Ishikawa (cell line): ENCODE measurements around the gene SLCO3A1.

Source experiments
- CEBPB ChIP-seq: IDR thresholded peaks from 2 replicates; pipeline ENCODE4 v1.6.1; 2012
- FOXM1 ChIP-seq: IDR thresholded peaks from 2 replicates; pipeline ENCODE4 v1.6.1; 2012; ENCODE audit warnings: low read depth, borderline replicate concordance
- RAD21 ChIP-seq: IDR thresholded peaks from 2 replicates; pipeline ENCODE4 v1.6.1; 2012; ENCODE audit warnings: low read depth
- TAF1 ChIP-seq: IDR thresholded peaks from 2 replicates; pipeline ENCODE4 v1.6.1; 2012; ENCODE audit warnings: low read depth, mild to moderate bottlenecking
- TEAD4 ChIP-seq: IDR thresholded peaks from 2 replicates; pipeline ENCODE4 v1.6.1; 2012
- YY1 ChIP-seq: IDR thresholded peaks from 2 replicates; pipeline ENCODE4 v1.6.1; 2012; ENCODE audit warnings: low read depth
- ZBTB7A ChIP-seq: IDR thresholded peaks from 2 replicates; pipeline ENCODE4 v1.6.1; 2012; ENCODE audit warnings: low read depth
- TF ChIP-seq, protein P1 (sequence below): IDR thresholded peaks from 2 replicates; pipeline ENCODE4 v1.6.1; 2012; ENCODE audit warnings: low read depth, mild to moderate bottlenecking
- TF ChIP-seq, protein P2 (sequence below): IDR thresholded peaks from 2 replicates; pipeline ENCODE4 v1.6.1; 2012

DNA sequence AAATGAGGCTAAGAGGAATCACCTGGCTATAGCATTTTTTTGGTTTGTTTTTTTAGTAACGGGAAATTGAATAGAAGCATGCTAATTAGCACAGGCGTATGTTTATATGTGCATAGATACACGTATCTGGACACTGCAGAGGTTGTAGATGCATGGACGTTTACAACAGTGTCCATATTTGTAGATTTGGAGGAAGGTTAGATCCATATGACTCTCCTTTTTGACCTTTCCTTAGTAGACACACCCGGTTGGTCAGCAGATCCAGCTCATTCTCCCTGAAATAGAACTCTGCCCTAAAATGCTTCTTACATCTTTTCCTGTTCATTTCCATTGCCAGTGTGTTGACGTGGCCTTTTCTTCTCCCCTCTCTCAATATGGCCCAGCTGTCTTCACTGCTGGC, 60.1 kb downstream of the SLCO3A1 start:
- TF ChIP-seq YY1 (no peak), RAD21 (no peak), FOXM1 (no peak), TEAD4 (no peak), ZBTB7A (no peak), CEBPB (no peak), TAF1 (no peak)
- TF ChIP-seq, protein P1, sequence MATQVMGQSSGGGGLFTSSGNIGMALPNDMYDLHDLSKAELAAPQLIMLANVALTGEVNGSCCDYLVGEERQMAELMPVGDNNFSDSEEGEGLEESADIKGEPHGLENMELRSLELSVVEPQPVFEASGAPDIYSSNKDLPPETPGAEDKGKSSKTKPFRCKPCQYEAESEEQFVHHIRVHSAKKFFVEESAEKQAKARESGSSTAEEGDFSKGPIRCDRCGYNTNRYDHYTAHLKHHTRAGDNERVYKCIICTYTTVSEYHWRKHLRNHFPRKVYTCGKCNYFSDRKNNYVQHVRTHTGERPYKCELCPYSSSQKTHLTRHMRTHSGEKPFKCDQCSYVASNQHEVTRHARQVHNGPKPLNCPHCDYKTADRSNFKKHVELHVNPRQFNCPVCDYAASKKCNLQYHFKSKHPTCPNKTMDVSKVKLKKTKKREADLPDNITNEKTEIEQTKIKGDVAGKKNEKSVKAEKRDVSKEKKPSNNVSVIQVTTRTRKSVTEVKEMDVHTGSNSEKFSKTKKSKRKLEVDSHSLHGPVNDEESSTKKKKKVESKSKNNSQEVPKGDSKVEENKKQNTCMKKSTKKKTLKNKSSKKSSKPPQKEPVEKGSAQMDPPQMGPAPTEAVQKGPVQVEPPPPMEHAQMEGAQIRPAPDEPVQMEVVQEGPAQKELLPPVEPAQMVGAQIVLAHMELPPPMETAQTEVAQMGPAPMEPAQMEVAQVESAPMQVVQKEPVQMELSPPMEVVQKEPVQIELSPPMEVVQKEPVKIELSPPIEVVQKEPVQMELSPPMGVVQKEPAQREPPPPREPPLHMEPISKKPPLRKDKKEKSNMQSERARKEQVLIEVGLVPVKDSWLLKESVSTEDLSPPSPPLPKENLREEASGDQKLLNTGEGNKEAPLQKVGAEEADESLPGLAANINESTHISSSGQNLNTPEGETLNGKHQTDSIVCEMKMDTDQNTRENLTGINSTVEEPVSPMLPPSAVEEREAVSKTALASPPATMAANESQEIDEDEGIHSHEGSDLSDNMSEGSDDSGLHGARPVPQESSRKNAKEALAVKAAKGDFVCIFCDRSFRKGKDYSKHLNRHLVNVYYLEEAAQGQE: no peak
- TF ChIP-seq, protein P2, sequence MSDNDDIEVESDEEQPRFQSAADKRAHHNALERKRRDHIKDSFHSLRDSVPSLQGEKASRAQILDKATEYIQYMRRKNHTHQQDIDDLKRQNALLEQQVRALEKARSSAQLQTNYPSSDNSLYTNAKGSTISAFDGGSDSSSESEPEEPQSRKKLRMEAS: no peak
